ENCODE results near the gene ZSWIM8. TPM values are rescaled to one million over a fixed set of nuclear protein-coding genes. Genes with fewer than 3 reads are reported as not detected.

Gene ZSWIM8
- total RNA-seq, 1 experiment from 2014 or later = 59.1 TPM

DNA sequence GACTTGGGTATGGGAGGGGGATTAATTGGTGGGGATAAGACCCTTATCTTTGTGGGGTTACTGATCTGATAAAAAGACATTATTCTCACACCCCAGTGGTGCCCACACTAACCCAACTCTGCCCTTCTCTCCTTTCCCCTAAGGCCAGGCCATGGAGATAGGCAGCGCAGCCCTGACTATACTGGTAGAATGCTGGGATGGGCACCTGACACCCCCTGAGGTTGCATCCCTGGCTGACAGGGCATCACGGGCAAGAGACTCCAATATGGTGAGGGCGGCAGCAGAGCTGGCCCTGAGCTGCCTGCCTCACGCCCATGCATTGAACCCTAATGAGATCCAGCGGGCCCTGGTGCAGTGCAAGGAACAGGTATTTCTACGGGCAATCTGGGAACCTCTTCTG, 12.7 kb downstream of the ZSWIM8 start:
- Mint-ChIP-seq H3K9me3 (no peaks in the 10 kb centered on the region), H3K27me3 (ENCODE audit: low read depth) (no peaks in the 10 kb centered on the region), H3K4me3 (no peak overlapping the region), H3K27ac (no peak overlapping the region), H3K4me1 (no peaks in the 10 kb centered on the region), H3K36me3 (peaks cover 42% of the 10 kb centered on the region)
- no peak for ATAC-seq
- CTCF ChIA-PET = no interaction called here
- POLR2A ChIA-PET = no interaction called here
- no peak for DNase-seq (ENCODE audit: low spot score)
- TF ChIP-seq JAZF1 (CRISPR knock-in tag; IDR thresholded peaks at IDR 0.05) (no peak), GTF2I (CRISPR knock-in tag; conservative IDR thresholded peaks at IDR 0.05) (no peak), CREB1 (CRISPR knock-in tag; IDR thresholded peaks at IDR 0.05) (no peak), PRRX2 (CRISPR knock-in tag; IDR thresholded peaks at IDR 0.05) (no peak), SOX15 (CRISPR knock-in tag; IDR thresholded peaks at IDR 0.05) (no peak), ZSCAN18 (CRISPR knock-in tag; IDR thresholded peaks at IDR 0.05) (no peak), ZNF423 (CRISPR knock-in tag; IDR thresholded peaks at IDR 0.05) (no peak), SP1 (CRISPR knock-in tag; conservative IDR thresholded peaks at IDR 0.05) (no peak), ETV6 (CRISPR knock-in tag; IDR thresholded peaks at IDR 0.05) (no peak)
- TF ChIP-seq, protein P1, sequence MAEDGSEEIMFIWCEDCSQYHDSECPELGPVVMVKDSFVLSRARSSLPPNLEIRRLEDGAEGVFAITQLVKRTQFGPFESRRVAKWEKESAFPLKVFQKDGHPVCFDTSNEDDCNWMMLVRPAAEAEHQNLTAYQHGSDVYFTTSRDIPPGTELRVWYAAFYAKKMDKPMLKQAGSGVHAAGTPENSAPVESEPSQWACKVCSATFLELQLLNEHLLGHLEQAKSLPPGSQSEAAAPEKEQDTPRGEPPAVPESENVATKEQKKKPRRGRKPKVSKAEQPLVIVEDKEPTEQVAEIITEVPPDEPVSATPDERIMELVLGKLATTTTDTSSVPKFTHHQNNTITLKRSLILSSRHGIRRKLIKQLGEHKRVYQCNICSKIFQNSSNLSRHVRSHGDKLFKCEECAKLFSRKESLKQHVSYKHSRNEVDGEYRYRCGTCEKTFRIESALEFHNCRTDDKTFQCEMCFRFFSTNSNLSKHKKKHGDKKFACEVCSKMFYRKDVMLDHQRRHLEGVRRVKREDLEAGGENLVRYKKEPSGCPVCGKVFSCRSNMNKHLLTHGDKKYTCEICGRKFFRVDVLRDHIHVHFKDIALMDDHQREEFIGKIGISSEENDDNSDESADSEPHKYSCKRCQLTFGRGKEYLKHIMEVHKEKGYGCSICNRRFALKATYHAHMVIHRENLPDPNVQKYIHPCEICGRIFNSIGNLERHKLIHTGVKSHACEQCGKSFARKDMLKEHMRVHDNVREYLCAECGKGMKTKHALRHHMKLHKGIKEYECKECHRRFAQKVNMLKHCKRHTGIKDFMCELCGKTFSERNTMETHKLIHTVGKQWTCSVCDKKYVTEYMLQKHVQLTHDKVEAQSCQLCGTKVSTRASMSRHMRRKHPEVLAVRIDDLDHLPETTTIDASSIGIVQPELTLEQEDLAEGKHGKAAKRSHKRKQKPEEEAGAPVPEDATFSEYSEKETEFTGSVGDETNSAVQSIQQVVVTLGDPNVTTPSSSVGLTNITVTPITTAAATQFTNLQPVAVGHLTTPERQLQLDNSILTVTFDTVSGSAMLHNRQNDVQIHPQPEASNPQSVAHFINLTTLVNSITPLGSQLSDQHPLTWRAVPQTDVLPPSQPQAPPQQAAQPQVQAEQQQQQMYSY (CRISPR knock-in tag; IDR thresholded peaks at IDR 0.05) = no peak
- TF ChIP-seq, protein P2, sequence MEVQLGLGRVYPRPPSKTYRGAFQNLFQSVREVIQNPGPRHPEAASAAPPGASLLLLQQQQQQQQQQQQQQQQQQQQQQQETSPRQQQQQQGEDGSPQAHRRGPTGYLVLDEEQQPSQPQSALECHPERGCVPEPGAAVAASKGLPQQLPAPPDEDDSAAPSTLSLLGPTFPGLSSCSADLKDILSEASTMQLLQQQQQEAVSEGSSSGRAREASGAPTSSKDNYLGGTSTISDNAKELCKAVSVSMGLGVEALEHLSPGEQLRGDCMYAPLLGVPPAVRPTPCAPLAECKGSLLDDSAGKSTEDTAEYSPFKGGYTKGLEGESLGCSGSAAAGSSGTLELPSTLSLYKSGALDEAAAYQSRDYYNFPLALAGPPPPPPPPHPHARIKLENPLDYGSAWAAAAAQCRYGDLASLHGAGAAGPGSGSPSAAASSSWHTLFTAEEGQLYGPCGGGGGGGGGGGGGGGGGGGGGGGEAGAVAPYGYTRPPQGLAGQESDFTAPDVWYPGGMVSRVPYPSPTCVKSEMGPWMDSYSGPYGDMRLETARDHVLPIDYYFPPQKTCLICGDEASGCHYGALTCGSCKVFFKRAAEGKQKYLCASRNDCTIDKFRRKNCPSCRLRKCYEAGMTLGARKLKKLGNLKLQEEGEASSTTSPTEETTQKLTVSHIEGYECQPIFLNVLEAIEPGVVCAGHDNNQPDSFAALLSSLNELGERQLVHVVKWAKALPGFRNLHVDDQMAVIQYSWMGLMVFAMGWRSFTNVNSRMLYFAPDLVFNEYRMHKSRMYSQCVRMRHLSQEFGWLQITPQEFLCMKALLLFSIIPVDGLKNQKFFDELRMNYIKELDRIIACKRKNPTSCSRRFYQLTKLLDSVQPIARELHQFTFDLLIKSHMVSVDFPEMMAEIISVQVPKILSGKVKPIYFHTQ (CRISPR knock-in tag; IDR thresholded peaks at IDR 0.05) = no peak
- TF ChIP-seq, protein P3, sequence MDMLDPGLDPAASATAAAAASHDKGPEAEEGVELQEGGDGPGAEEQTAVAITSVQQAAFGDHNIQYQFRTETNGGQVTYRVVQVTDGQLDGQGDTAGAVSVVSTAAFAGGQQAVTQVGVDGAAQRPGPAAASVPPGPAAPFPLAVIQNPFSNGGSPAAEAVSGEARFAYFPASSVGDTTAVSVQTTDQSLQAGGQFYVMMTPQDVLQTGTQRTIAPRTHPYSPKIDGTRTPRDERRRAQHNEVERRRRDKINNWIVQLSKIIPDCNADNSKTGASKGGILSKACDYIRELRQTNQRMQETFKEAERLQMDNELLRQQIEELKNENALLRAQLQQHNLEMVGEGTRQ (CRISPR knock-in tag; IDR thresholded peaks at IDR 0.05) = no peak
- TF ChIP-seq, protein P4, sequence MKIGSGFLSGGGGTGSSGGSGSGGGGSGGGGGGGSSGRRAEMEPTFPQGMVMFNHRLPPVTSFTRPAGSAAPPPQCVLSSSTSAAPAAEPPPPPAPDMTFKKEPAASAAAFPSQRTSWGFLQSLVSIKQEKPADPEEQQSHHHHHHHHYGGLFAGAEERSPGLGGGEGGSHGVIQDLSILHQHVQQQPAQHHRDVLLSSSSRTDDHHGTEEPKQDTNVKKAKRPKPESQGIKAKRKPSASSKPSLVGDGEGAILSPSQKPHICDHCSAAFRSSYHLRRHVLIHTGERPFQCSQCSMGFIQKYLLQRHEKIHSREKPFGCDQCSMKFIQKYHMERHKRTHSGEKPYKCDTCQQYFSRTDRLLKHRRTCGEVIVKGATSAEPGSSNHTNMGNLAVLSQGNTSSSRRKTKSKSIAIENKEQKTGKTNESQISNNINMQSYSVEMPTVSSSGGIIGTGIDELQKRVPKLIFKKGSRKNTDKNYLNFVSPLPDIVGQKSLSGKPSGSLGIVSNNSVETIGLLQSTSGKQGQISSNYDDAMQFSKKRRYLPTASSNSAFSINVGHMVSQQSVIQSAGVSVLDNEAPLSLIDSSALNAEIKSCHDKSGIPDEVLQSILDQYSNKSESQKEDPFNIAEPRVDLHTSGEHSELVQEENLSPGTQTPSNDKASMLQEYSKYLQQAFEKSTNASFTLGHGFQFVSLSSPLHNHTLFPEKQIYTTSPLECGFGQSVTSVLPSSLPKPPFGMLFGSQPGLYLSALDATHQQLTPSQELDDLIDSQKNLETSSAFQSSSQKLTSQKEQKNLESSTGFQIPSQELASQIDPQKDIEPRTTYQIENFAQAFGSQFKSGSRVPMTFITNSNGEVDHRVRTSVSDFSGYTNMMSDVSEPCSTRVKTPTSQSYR (CRISPR knock-in tag; IDR thresholded peaks at IDR 0.05) = no peak
- TF ChIP-seq, protein P5, sequence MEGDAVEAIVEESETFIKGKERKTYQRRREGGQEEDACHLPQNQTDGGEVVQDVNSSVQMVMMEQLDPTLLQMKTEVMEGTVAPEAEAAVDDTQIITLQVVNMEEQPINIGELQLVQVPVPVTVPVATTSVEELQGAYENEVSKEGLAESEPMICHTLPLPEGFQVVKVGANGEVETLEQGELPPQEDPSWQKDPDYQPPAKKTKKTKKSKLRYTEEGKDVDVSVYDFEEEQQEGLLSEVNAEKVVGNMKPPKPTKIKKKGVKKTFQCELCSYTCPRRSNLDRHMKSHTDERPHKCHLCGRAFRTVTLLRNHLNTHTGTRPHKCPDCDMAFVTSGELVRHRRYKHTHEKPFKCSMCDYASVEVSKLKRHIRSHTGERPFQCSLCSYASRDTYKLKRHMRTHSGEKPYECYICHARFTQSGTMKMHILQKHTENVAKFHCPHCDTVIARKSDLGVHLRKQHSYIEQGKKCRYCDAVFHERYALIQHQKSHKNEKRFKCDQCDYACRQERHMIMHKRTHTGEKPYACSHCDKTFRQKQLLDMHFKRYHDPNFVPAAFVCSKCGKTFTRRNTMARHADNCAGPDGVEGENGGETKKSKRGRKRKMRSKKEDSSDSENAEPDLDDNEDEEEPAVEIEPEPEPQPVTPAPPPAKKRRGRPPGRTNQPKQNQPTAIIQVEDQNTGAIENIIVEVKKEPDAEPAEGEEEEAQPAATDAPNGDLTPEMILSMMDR (IDR thresholded peaks at IDR 0.05) = no peak
- TF ChIP-seq, protein P6, sequence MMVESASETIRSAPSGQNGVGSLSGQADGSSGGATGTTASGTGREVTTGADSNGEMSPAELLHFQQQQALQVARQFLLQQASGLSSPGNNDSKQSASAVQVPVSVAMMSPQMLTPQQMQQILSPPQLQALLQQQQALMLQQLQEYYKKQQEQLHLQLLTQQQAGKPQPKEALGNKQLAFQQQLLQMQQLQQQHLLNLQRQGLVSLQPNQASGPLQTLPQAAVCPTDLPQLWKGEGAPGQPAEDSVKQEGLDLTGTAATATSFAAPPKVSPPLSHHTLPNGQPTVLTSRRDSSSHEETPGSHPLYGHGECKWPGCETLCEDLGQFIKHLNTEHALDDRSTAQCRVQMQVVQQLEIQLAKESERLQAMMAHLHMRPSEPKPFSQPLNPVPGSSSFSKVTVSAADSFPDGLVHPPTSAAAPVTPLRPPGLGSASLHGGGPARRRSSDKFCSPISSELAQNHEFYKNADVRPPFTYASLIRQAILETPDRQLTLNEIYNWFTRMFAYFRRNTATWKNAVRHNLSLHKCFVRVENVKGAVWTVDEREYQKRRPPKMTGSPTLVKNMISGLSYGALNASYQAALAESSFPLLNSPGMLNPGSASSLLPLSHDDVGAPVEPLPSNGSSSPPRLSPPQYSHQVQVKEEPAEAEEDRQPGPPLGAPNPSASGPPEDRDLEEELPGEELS (CRISPR knock-in tag; IDR thresholded peaks at IDR 0.05) = no peak

Data from WTC11 (cell line).